Left lung (tissue), 10 donors: ENCODE data around the gene TMEM115. TPM values are rescaled to one million over a fixed set of nuclear protein-coding genes. Genes with fewer than 3 reads are reported as not detected.
A peak's percentile ranks its signal among the peaks of the same experiment; 100 is the strongest.

Experiments
- ATAC-seq: fragments of 200-7000 bp; cut with Tn5 transposase; one replicate; pipeline ENCODE4 v1.9.1; 2020; ENCODE audit warnings: moderate library complexity
- DNase-seq, 4 donors: peaks; one replicate each; pipeline ENCODE4 v3.0.0-alpha.2; 2013 to 2020
- H3K27ac ChIP-seq, 2 donors: fragments of 200-600 bp; sonication (generic) in 1 of 2; one replicate each; pipeline versions ENCODE4 v1.5.0 to v1.8.0; 2020 to 2021
- H3K27me3 ChIP-seq, 2 donors: fragments of 200-600 bp; sonication (generic) in 1 of 2; one replicate each; pipeline versions ENCODE4 v1.5.0 to v1.8.0; 2020 to 2021
- H3K36me3 ChIP-seq, 2 donors: fragments of 200-600 bp; sonication (generic) in 1 of 2; one replicate each; pipeline versions ENCODE4 v1.5.0 to v1.8.0; 2020 to 2021
- H3K4me1 ChIP-seq, 2 donors: fragments of 200-600 bp; one replicate each; pipeline ENCODE4 v1.8.0; 2021
- H3K4me3 ChIP-seq, 2 donors: fragments of 200-600 bp; sonication (generic) in 1 of 2; one replicate each; pipeline versions ENCODE4 v1.5.0 to v1.8.0; 2020 to 2021; ENCODE audit warnings: mild to moderate bottlenecking in 1 of 2
- H3K9me3 ChIP-seq, 2 donors: fragments of 200-600 bp; sonication (generic) in 1 of 2; one replicate each; pipeline versions ENCODE4 v1.5.0 to v1.8.0; 2020 to 2021
- intact Hi-C, 2 donors: fragments of 100-400 bp; cut with DNase I; formaldehyde crosslinking; loops; one replicate each; pipeline versions ENCODE4 v1.11.2 to v1.14.2; 2022
- polyA plus RNA-seq, 6 donors: library from polyadenylated mRNA; unstranded; fragments of 120-200 nt; gene quantifications; one replicate each; pipeline ENCODE4 v1.2.1, GENCODE V29; 2013; ENCODE audit not compliant: insufficient read length in 6 of 6
- total RNA-seq, 2 donors: library from RNA; stranded (reverse); fragmentation: NEBNext Ultra II Directional; extraction: Animal tissue kit (Norgen Biotek cat#: 25700); gene quantifications; one replicate each; pipeline ENCODE4 v1.2.1, GENCODE V29; 2021
- TF ChIP-seq, protein P1 (sequence below), 2 donors: fragments of 200-600 bp; sonication (generic) in 1 of 2; IDR thresholded peaks; one replicate each; pipeline versions ENCODE4 v1.5.0 to v1.8.0; 2021; ENCODE audit warnings: antibody characterized with exemption in 2 of 2
- donor health status: DM: no; HTN: yes; CAD: no.
- donor health status: DM: no; HTN: no; CAD: no.

The TMEM115 gene
- total and polyA plus RNA-seq, 8 donors: 23.3 to 39.1 (median 29.0) TPM

DNA sequence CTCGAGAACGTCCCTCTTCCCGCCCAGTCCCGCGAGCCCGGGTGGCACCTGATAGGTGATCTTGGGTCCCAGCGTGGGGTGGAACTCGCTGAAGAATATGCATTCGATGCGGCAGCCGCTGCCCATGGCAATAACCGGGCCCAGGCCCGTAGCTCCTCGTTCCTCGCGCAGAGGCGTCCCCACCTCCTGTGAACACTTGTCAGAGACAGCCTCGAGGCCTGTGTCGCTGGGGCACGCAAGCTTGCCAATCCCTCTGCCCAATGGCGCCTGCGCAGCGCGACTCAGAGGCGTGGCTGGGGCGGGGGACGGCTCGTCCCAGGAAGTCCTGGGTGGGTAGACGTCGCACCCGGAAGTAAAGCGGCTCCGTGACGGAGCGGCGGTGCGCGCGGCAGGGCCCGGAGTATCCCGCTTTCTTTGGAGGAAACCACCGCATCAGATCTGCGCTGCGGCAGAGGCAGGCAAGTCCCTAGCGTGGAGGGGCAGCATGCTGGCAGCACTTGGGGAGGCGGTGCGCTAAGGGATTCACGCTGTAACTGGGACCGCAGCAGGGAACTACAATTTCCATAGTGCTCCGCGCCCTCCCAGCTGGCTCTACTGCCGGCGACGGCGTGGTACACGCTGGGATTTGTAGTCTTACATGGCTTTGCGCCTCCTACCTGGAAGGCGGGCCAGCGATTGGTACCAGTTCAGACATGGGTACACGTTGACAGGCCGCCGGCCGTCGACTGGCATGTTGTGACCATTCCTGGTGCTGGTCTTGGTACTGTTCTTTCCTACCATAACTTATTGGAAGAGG is 8.6 kb downstream of the TMEM115 start, which contains the start of the genes CYB561D2 and NPRL2:
Gene CYB561D2 (plus strand): TSS at position 336 of the 796 bp plus-strand sequence. CDS start 572 bp downstream, outside the sequence.
Gene NPRL2 (minus strand): TSS at position 249 of the 796 bp plus-strand sequence. CDS start 123 bp downstream, at position 126.
- Histone ChIP-seq H3K9me3 (no peaks in the 10 kb centered on the region), H3K27me3 (no peaks in the 10 kb centered on the region), H3K36me3 (peaks cover 4 to 48% of the 10 kb centered on the region in 2 donors), H3K4me3 (peak within 1 kb of the TSS; percentile 69 to 78), H3K27ac (peak within 1 kb of the TSS; percentile 90 to 97), H3K4me1 (peaks cover 23 to 82% of the 10 kb centered on the region in 2 donors)
- DNase-seq (peak; percentile 95 to 100 (median 97)), ATAC-seq (peak; percentile 96)
- intact Hi-C loops: no loop called here
- TF ChIP-seq, protein P1, sequence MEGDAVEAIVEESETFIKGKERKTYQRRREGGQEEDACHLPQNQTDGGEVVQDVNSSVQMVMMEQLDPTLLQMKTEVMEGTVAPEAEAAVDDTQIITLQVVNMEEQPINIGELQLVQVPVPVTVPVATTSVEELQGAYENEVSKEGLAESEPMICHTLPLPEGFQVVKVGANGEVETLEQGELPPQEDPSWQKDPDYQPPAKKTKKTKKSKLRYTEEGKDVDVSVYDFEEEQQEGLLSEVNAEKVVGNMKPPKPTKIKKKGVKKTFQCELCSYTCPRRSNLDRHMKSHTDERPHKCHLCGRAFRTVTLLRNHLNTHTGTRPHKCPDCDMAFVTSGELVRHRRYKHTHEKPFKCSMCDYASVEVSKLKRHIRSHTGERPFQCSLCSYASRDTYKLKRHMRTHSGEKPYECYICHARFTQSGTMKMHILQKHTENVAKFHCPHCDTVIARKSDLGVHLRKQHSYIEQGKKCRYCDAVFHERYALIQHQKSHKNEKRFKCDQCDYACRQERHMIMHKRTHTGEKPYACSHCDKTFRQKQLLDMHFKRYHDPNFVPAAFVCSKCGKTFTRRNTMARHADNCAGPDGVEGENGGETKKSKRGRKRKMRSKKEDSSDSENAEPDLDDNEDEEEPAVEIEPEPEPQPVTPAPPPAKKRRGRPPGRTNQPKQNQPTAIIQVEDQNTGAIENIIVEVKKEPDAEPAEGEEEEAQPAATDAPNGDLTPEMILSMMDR (IDR thresholded peaks at IDR 0.05): no peak

DNA sequence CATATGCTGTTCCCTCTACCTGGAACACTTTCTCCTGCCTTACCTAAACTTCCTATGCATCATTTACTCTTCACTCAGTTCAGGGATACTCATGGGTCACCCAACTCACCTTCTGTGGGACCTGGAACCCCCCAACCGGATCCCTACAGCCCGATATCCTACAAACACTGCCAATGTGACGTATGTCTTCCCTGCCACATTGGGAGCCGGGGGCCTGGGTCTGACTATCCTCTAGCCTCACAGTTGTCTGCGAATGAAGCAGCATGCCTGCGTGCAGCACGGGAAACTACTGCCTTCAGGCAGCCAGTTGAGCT is 9.2 kb downstream of the TMEM115 start:
- peak overlapping the region; percentile 90 to 97 for H3K27ac ChIP-seq
- H3K36me3 ChIP-seq: peaks cover 4 to 43% of the 10 kb centered on the region in 2 donors
- peaks cover 27 to 82% of the 10 kb centered on the region in 2 donors for H3K4me1 ChIP-seq
- H3K4me3 ChIP-seq: peak overlapping the region; percentile 69 to 78
- H3K9me3 ChIP-seq: no peaks in the 10 kb centered on the region
- no peak for ATAC-seq
- no peaks in the 10 kb centered on the region for H3K27me3 ChIP-seq
- DNase-seq: no peak
- TF ChIP-seq, protein P1 (IDR thresholded peaks at IDR 0.05): no peak
- intact Hi-C loops: no loop called here

DNA sequence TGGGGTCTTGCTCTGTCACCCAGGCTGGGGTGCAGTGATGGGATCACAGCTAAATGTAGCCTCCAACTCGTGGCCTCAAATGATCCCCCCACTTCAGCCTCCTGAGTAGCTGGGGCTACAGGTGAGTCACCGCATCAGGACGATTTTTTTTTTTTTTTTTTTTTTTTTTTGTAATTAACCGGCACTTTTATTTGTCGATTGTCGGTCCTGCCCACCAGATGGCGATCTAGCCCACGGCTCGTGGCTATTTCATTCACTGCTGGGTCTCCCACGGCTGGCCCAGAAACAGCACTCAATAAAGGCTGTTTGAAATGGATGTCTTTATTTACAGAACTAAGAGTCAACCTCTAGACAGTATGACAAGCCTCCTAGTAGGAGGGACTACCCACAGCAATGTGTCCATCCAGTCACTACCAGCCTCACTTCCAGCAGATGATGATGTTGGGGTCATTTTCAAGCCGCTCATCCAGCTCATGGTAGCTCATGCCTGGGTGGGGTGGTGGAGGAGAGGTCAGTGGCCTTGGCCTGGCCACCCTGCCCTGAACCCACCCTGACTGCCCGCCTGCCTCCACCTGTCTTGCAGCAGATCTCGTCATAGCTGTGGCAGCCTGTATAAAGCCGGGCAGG is 12.0 kb downstream of the TMEM115 start:
- Histone ChIP-seq H3K27me3 (no peaks in the 10 kb centered on the region), H3K9me3 (no peaks in the 10 kb centered on the region), H3K27ac (no peak overlapping the region), H3K4me1 (peaks cover 28 to 64% of the 10 kb centered on the region in 2 donors), H3K4me3 (no peak overlapping the region), H3K36me3 (peaks cover 0 to 16% of the 10 kb centered on the region in 2 donors)
- peak; percentile 15 for ATAC-seq
- DNase-seq: peak in 2 of 4 donors; percentile 69 to 86
- intact Hi-C loops: loop anchor here in 1 of 2 donors (5.0 kb wide), 1 partner anchor 195 kb away; no protein-coding TSS in a partner anchor
- TF ChIP-seq, protein P1 (IDR thresholded peaks at IDR 0.05): peak; percentile 43 to 54

DNA sequence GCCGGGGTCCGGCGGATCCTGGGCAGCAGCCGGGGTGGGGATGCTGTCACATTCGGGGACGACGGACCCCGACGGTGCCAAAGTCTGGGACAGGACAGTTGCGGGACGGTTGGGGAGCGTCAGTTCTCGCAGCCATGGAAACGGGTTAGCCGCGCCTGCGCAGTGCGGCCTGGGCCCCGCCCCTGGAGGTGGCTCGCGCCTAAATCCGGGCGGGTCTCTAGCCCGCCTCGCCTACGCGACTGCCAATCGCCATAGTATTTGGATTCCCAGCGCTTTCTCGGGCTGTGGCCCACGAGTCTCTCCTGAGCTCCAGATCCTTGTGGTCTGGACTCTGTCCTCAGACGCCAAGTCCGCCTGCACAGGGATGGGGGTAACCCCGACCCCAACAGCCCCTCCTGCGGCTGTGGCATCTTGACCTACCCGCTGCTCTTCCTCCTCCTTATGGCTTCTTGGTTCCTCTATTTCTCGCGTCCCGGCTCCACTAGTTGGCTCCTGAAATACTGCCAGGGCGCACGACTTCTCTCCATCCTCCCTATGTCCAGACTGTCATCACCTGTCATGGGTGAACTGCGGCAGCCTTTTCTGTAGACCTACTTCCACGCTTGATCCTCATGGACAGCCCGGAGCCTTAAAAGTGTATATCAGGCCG is 13.6 kb downstream of the TMEM115 start, which contains the start of gene ZMYND10:
Gene ZMYND10 (minus strand): TSS at position 147 of the 649 bp plus-strand sequence. CDS start 153 bp downstream, outside the sequence.
- Histone ChIP-seq H3K27me3 (no peaks in the 10 kb centered on the region), H3K27ac (no peak within 1 kb of the TSS)
- intact Hi-C loops: loop anchor here in 1 of 2 donors (5.0 kb wide), 1 partner anchor 197 kb away; no protein-coding TSS in a partner anchor

More for the DNA sequence above, 13.6 kb downstream of the TMEM115 start, which contains the start of gene ZMYND10:
- H3K4me3 ChIP-seq: peak within 1 kb of the TSS; percentile 28 to 37
- TF ChIP-seq, protein P1 (IDR thresholded peaks at IDR 0.05): no peak
- DNase-seq: peak in 3 of 4 donors; percentile 69 to 93 (median 72)
- peak; percentile 23 for ATAC-seq
- H3K36me3 ChIP-seq: peaks cover 0 to 16% of the 10 kb centered on the region in 2 donors
- peaks cover 27 to 63% of the 10 kb centered on the region in 2 donors for H3K4me1 ChIP-seq
- no peaks in the 10 kb centered on the region for H3K9me3 ChIP-seq
